ENCODE measurements around the gene TMEM52B.

GRCh38 chr12:10147714-10148403, 31.0 kb upstream of the TMEM52B start:
- no peak for TF ChIP-seq CTCF (conservative IDR thresholded peaks at IDR 0.05; ENCODE audit: low read depth in 2 of 2)
- no peak for TF ChIP-seq POLR2AphosphoS5 (IDR thresholded peaks at IDR 0.05; ENCODE audit: low read depth)
- no peak for TF ChIP-seq CREB1 (CRISPR knock-in tag; IDR thresholded peaks at IDR 0.05; ENCODE audit: low read depth)
- TF ChIP-seq EZH2 (IDR thresholded peaks at IDR 0.05; ENCODE audit: low read depth, unreplicated experiment) = no peak
- no peak for TF ChIP-seq JUNB (IDR thresholded peaks at IDR 0.05; ENCODE audit: unreplicated experiment)
- TF ChIP-seq STAT1 (IDR thresholded peaks at IDR 0.05; ENCODE audit: unreplicated experiment) = no peak

Data from GM23338 (cell line).